K562 (cell line): ENCODE data around the gene CERS2. TPM values are rescaled to one million over a fixed set of nuclear protein-coding genes. Genes with fewer than 3 reads are reported as not detected.
A peak's percentile ranks its signal among the peaks of the same experiment; 100 is the strongest.

Experiments used
- BRCA1 ChIP-seq, 2 experiments: fragments of 450-650 bp in 1 of 2; sonication (generic) in 1 of 2; formaldehyde crosslinking in 1 of 2; IDR thresholded peaks; 2 replicates each; pipeline versions ENCODE4 v1.5.0 to v1.6.1; 2017 to 2020; ENCODE audit warnings: mild to moderate bottlenecking in 1 of 2, missing genetic modification reagents in 1 of 2
- BRF1 ChIP-seq: IDR thresholded peaks from 3 replicates; pipeline ENCODE4 v1.6.1; 2011; ENCODE audit warnings: borderline replicate concordance, mild to moderate bottlenecking; ENCODE audit not compliant: insufficient read length; ENCODE audit errors: extremely low read depth
- CEBPG ChIP-seq, 3 experiments: fragments of 200-800 bp in 1 of 3; sonication (Bioruptor generic) in 1 of 3; sonication (generic) in 1 of 3; formaldehyde crosslinking in 1 of 3; IDR thresholded peaks in 2 of 3; conservative IDR thresholded peaks in 1 of 3; 2 replicates each; pipeline versions ENCODE4 v1.6.1 to v1.8.0; 2016 to 2022; ENCODE audit warnings: missing compliant biosample characterization in 2 of 3, missing genetic modification characterization in 2 of 3, mild to moderate bottlenecking in 1 of 3, missing genetic modification reagents in 1 of 3
- DPF2 ChIP-seq: fragments of 450-650 bp; IDR thresholded peaks from 2 replicates; pipeline ENCODE4 v1.6.1; 2016
- FOXP1 ChIP-seq: sonication (generic); formaldehyde crosslinking; IDR thresholded peaks from 2 replicates; pipeline ENCODE4 v1.8.0; 2022; ENCODE audit warnings: mild to moderate bottlenecking, missing genetic modification reagents
- ILF3 ChIP-seq: fragments of 450-650 bp; IDR thresholded peaks from 2 replicates; pipeline ENCODE4 v1.6.1; 2018; ENCODE audit warnings: antibody characterized with exemption, mild to moderate bottlenecking, moderate library complexity, borderline replicate concordance
- LARP7 ChIP-seq: fragments of 450-650 bp; IDR thresholded peaks from 2 replicates; pipeline ENCODE4 v1.6.1; 2016
- MEF2D ChIP-seq: conservative IDR thresholded peaks from 2 replicates; pipeline ENCODE4 v1.6.1; 2016; ENCODE audit warnings: low read depth, missing genetic modification characterization, missing compliant biosample characterization
- MEIS2 ChIP-seq: fragments of 450-650 bp; IDR thresholded peaks from 2 replicates; pipeline ENCODE4 v1.6.1; 2014; ENCODE audit warnings: mild to moderate bottlenecking; ENCODE audit not compliant: partially characterized antibody
- NR2C2 ChIP-seq, 2 experiments: fragments of 200-800 bp in 1 of 2; sonication (Bioruptor generic) in 1 of 2; sonication (generic) in 1 of 2; formaldehyde crosslinking in 1 of 2; IDR thresholded peaks; 2 replicates each; pipeline versions ENCODE4 v1.6.1 to v1.8.0; 2016 to 2022; ENCODE audit warnings: mild to moderate bottlenecking in 1 of 2, missing compliant biosample characterization in 1 of 2, missing genetic modification characterization in 1 of 2, missing genetic modification reagents in 1 of 2
- polyA plus RNA-seq, 8 experiments: library from polyadenylated mRNA; depleted of rRNA in 4 of 8; stranded (reverse) in 5 of 8; unstranded in 3 of 8; fragments of >200 nt; fragmentation: Nextera tagmentation in 2 of 8; fragmentation: Illumina TruSeq in 1 of 8; extraction: Ambion mirVana in 2 of 8; extraction: Trizol in 1 of 8; gene quantifications; 2 replicates each; pipeline versions ENCODE4 v1.2.1 to v1.2.3, GENCODE V29; 2011 to 2014; ENCODE audit warnings: inconsistent platforms in 1 of 8, missing spikeins in 1 of 8
- total RNA-seq, 7 experiments: library from RNA; depleted of rRNA in 6 of 7; stranded (reverse); fragments of >200 nt in 6 of 7; fragmentation: Illumina TruSeq in 2 of 7; extraction: Trizol in 2 of 7; gene quantifications; 2 replicates each; pipeline versions ENCODE4 v1.2.1 to v1.2.3, GENCODE V29; 2011 to 2021; ENCODE audit warnings: low replicate concordance in 1 of 7
- TF ChIP-seq, protein P1 (sequence below), 2 experiments: IDR thresholded peaks; 2 replicates each; pipeline ENCODE4 v1.6.1; 2012; ENCODE audit warnings: improper control_type of control experiment in 2 of 2, low read depth in 2 of 2, low read length in 2 of 2, borderline replicate concordance in 1 of 2
- TF ChIP-seq, protein P2 (sequence below): fragments of 450-650 bp; IDR thresholded peaks from 2 replicates; pipeline ENCODE4 v1.6.1; 2016; ENCODE audit warnings: borderline replicate concordance
- TF ChIP-seq, protein P3 (sequence below): fragments of 450-650 bp; IDR thresholded peaks from 2 replicates; pipeline ENCODE4 v1.6.1; 2018; ENCODE audit warnings: mild to moderate bottlenecking, low read depth; ENCODE audit not compliant: partially characterized antibody
- TF ChIP-seq, protein P4 (sequence below): fragments of 250-450 bp; sonication (Bioruptor Pico); IDR thresholded peaks from 2 replicates; pipeline ENCODE4 v1.9.0; 2021; ENCODE audit warnings: mild to moderate bottlenecking, inconsistent platforms

The CERS2 gene
- total and polyA plus RNA-seq, 9 of the 15 experiments (the other 6 are each of a cell fraction or from before 2014, with no cell fraction given) = 23.4 to 295 (median 132) TPM

DNA sequence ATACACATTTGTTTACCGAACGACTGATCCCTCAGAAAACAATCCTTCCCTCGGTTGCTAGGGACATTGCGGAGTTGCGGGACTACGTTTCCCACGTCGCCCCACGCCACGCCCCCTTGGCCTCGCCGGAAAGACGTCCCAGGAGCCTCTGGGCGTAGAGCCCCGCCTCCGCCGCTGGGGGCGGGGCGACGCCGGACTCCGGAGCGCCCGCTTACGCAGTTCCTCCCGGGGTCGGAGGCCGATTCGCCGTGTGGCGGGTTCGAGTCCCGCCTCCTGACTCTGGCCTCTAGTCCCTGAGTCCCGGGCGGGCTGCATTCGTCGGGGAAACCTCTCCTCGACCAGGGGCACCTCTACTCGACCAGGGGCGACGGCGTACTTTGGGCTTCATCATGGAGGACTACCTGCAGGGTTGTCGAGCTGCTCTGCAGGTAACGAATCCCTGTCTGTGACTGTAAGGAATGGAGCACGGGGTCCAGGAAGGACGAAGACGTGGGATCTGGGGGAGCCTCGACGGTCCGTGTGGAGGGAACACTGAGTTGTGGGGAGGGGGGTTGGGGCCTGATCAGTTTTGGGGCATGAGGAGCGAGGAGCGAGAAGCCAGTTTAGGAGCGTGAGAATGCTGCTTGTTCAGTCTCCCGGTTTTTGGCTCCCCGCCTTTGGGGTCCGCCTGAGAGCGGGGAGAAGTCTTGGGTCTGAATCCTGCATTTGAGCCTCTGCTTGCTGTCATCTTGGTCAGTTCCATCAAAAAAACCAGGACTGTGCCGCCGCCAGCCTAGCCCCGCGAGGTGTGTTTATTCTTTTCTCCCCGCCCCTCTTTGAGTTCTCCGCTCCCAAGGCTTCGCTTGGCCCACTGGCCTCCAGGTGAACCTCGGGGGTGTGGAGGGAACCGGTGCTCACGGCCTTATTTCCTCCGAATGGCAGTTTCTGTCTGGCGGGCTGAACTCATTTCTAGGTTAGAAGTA, 33.9 kb upstream of the CERS2 start, which contains the start of gene PRUNE1 (continued):
- TF ChIP-seq, protein P1, sequence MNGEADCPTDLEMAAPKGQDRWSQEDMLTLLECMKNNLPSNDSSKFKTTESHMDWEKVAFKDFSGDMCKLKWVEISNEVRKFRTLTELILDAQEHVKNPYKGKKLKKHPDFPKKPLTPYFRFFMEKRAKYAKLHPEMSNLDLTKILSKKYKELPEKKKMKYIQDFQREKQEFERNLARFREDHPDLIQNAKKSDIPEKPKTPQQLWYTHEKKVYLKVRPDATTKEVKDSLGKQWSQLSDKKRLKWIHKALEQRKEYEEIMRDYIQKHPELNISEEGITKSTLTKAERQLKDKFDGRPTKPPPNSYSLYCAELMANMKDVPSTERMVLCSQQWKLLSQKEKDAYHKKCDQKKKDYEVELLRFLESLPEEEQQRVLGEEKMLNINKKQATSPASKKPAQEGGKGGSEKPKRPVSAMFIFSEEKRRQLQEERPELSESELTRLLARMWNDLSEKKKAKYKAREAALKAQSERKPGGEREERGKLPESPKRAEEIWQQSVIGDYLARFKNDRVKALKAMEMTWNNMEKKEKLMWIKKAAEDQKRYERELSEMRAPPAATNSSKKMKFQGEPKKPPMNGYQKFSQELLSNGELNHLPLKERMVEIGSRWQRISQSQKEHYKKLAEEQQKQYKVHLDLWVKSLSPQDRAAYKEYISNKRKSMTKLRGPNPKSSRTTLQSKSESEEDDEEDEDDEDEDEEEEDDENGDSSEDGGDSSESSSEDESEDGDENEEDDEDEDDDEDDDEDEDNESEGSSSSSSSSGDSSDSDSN (IDR thresholded peaks at IDR 0.05; ENCODE audit: borderline replicate concordance in 1 of 2, low read depth in 2 of 2, low read length in 2 of 2) = 0 out of 4 replicates have a peak, but pooled peaks of 1 of the 2 experiments have one; percentile 62
- TF ChIP-seq DPF2 = no peak
- TF ChIP-seq MEF2D (tag) = no peak
- TF ChIP-seq BRCA1 (IDR thresholded peaks at IDR 0.05) = no peak
- TF ChIP-seq BRCA1 (CRISPR knock-in tag; IDR thresholded peaks at IDR 0.05) = no peak
- TF ChIP-seq LARP7 = peak; percentile 95
- TF ChIP-seq CEBPG (CRISPR knock-in tag; IDR thresholded peaks at IDR 0.05) = peak; percentile 53; the same call in 1 of the 2 replicates
- no peak for TF ChIP-seq CEBPG (tag; conservative IDR thresholded peaks at IDR 0.05 in 1 of 2, IDR thresholded peaks at IDR 0.05 in 1 of 2)
- TF ChIP-seq BRF1 = no peak
- TF ChIP-seq, protein P2, sequence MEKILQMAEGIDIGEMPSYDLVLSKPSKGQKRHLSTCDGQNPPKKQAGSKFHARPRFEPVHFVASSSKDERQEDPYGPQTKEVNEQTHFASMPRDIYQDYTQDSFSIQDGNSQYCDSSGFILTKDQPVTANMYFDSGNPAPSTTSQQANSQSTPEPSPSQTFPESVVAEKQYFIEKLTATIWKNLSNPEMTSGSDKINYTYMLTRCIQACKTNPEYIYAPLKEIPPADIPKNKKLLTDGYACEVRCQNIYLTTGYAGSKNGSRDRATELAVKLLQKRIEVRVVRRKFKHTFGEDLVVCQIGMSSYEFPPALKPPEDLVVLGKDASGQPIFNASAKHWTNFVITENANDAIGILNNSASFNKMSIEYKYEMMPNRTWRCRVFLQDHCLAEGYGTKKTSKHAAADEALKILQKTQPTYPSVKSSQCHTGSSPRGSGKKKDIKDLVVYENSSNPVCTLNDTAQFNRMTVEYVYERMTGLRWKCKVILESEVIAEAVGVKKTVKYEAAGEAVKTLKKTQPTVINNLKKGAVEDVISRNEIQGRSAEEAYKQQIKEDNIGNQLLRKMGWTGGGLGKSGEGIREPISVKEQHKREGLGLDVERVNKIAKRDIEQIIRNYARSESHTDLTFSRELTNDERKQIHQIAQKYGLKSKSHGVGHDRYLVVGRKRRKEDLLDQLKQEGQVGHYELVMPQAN = peak; percentile 64; the same call in 1 of the 2 replicates
- TF ChIP-seq, protein P3, sequence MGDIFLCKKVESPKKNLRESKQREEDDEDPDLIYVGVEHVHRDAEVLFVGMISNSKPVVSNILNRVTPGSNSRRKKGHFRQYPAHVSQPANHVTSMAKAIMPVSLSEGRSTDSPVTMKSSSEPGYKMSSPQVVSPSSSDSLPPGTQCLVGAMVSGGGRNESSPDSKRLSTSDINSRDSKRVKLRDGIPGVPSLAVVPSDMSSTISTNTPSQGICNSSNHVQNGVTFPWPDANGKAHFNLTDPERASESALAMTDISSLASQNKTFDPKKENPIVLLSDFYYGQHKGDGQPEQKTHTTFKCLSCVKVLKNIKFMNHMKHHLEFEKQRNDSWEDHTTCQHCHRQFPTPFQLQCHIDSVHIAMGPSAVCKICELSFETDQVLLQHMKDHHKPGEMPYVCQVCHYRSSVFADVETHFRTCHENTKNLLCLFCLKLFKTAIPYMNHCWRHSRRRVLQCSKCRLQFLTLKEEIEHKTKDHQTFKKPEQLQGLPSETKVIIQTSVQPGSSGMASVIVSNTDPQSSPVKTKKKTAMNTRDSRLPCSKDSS = no peak
- TF ChIP-seq ILF3 = no peak
- TF ChIP-seq MEIS2 = no peak
- TF ChIP-seq FOXP1 (CRISPR knock-in tag) = peak; percentile 91
- TF ChIP-seq NR2C2 (CRISPR knock-in tag; IDR thresholded peaks at IDR 0.05) = peak; percentile 69; the same call in 1 of the 2 replicates
- peak; percentile 98 for TF ChIP-seq NR2C2 (tag; IDR thresholded peaks at IDR 0.05)
- TF ChIP-seq, protein P4, sequence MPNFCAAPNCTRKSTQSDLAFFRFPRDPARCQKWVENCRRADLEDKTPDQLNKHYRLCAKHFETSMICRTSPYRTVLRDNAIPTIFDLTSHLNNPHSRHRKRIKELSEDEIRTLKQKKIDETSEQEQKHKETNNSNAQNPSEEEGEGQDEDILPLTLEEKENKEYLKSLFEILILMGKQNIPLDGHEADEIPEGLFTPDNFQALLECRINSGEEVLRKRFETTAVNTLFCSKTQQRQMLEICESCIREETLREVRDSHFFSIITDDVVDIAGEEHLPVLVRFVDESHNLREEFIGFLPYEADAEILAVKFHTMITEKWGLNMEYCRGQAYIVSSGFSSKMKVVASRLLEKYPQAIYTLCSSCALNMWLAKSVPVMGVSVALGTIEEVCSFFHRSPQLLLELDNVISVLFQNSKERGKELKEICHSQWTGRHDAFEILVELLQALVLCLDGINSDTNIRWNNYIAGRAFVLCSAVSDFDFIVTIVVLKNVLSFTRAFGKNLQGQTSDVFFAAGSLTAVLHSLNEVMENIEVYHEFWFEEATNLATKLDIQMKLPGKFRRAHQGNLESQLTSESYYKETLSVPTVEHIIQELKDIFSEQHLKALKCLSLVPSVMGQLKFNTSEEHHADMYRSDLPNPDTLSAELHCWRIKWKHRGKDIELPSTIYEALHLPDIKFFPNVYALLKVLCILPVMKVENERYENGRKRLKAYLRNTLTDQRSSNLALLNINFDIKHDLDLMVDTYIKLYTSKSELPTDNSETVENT (CRISPR knock-in tag) = 0 out of 2 replicates have a peak, but pooled peaks have one; percentile 29
